Esophagus muscularis mucosa (tissue), 4 donors: Measurements from ENCODE around the gene DEFB131B. TPM values are rescaled to one million over a fixed set of nuclear protein-coding genes. Genes with fewer than 3 reads are reported as not detected.
"Not testable (repeated sequence)": the region's sequence is repeated elsewhere in the genome, so short reads cannot be mapped to it uniquely, and the experiment has no call there.

Experiments used
- DNase-seq: peaks from one replicate; pipeline ENCODE4 v3.0.0-alpha.2; 2017; ENCODE audit errors: extremely low spot score
- H3K27ac ChIP-seq, 4 donors: fragments of 200-600 bp; sonication (generic); replicated peaks in 1 of 4; 1 replicate in 3 of 4; 2 replicates in 1 of 4; pipeline ENCODE4 v1.5.1; 2016 to 2019; ENCODE audit warnings: mild to moderate bottlenecking in 1 of 4
- H3K27me3 ChIP-seq, 4 donors: fragments of 200-600 bp; sonication (generic); one replicate each; pipeline versions ENCODE4 v1.5.1 to v1.6.0; 2016 to 2019
- H3K36me3 ChIP-seq, 4 donors: fragments of 200-600 bp; sonication (generic); one replicate each; pipeline ENCODE4 v1.5.1; 2016 to 2019
- H3K4me1 ChIP-seq, 4 donors: fragments of 200-600 bp; sonication (generic); one replicate each; pipeline ENCODE4 v1.5.1; 2016 to 2019
- H3K4me3 ChIP-seq, 4 donors: fragments of 200-600 bp; sonication (generic); 1 replicate in 2 of 4; 2 replicates in 2 of 4; pipeline ENCODE4 v1.5.1; 2016 to 2019; ENCODE audit warnings: mild to moderate bottlenecking in 4 of 4, moderate library complexity in 1 of 4
- H3K9me3 ChIP-seq, 4 donors: fragments of 200-600 bp; sonication (generic); 1 replicate in 3 of 4; 2 replicates in 1 of 4; pipeline ENCODE4 v1.5.1; 2016 to 2019
- CTCF ChIP-seq, 3 experiments: fragments of 200-600 bp in 2 of 3; fragments of 450-650 bp in 1 of 3; sonication (generic) in 2 of 3; IDR thresholded peaks; one replicate each; pipeline ENCODE4 v1.5.1; 2017 to 2019; ENCODE audit warnings: antibody characterized with exemption in 3 of 3, mild to moderate bottlenecking in 2 of 3, moderate library complexity in 1 of 3
- WGBS: methylation state at CpG from one replicate; pipeline ENCODE4 v1.1.5; 2018; 5-methylcytosine and 5-hydroxymethylcytosine counted together
- intact Hi-C: fragments of 100-400 bp; cut with DNase I; formaldehyde crosslinking; loops from one replicate; pipeline ENCODE4 v1.15.1; 2023
- total RNA-seq, 4 donors: library from RNA; depleted of rRNA; stranded (reverse); fragments of >200 nt; gene quantifications; one replicate each; pipeline versions ENCODE4 v1.1.0 to v1.2.1, GENCODE V29; 2016

DEFB131B gene
- total RNA-seq, 4 donors from 2014 or later: not detected

GRCh38 chr11:71863978-71864627, 14.2 kb upstream of the DEFB131B start:
- H3K4me1 ChIP-seq, H3K27me3 ChIP-seq, H3K27ac ChIP-seq, H3K36me3 ChIP-seq, H3K9me3 ChIP-seq, intact Hi-C loops, H3K4me3 ChIP-seq, DNase-seq: not testable (repeated sequence)
- WGBS: 70% methylated on average over 3 of the region's 3 CpGs
- peak; percentile 13 to 34 (median 32) for TF ChIP-seq CTCF (IDR thresholded peaks at IDR 0.05)

GRCh38 chr11:71867209-71867608, 11.0 kb upstream of the DEFB131B start:
- H3K36me3 ChIP-seq, intact Hi-C loops, H3K9me3 ChIP-seq, H3K27ac ChIP-seq, DNase-seq, H3K4me3 ChIP-seq, H3K4me1 ChIP-seq, H3K27me3 ChIP-seq: not testable (repeated sequence)
- WGBS: no CpG with 5 or more reads among the region's 1 CpG

- H3K4me3 ChIP-seq, intact Hi-C loops, H3K27me3 ChIP-seq, H3K27ac ChIP-seq, H3K4me1 ChIP-seq, DNase-seq, H3K36me3 ChIP-seq, H3K9me3 ChIP-seq: not testable (repeated sequence)
- WGBS: 100% methylated on average over 3 of the region's 3 CpGs
These were observed 8.3 kb upstream of the DEFB131B start for GRCh38 chr11:71869931-71870330.

- H3K9me3 ChIP-seq, DNase-seq, intact Hi-C loops, H3K4me1 ChIP-seq, H3K4me3 ChIP-seq, H3K27ac ChIP-seq, H3K36me3 ChIP-seq, H3K27me3 ChIP-seq: not testable (repeated sequence)
These were observed 7.6 kb upstream of the DEFB131B start for GRCh38 chr11:71870661-71871060.

- 76% methylated on average over 2 of the region's 2 CpGs for WGBS
- H3K9me3 ChIP-seq, DNase-seq, H3K27me3 ChIP-seq, H3K27ac ChIP-seq, intact Hi-C loops, H3K4me3 ChIP-seq, H3K4me1 ChIP-seq: not testable (repeated sequence)
- H3K36me3 ChIP-seq: peaks cover 0 to 15% (median 0%) of the 10 kb centered on the region in 4 donors
These were observed 2.0 kb upstream of the DEFB131B start for GRCh38 chr11:71876262-71876661.

GRCh38 chr11:71885806-71886205, 7.6 kb downstream of the DEFB131B start:
- H3K4me3 ChIP-seq, intact Hi-C loops, H3K36me3 ChIP-seq, H3K27ac ChIP-seq, DNase-seq, H3K27me3 ChIP-seq, H3K9me3 ChIP-seq, H3K4me1 ChIP-seq: not testable (repeated sequence)
- 98% methylated on average over 12 of the region's 12 CpGs for WGBS

- intact Hi-C loops, H3K27ac ChIP-seq, H3K9me3 ChIP-seq, H3K36me3 ChIP-seq, H3K4me3 ChIP-seq, H3K27me3 ChIP-seq, H3K4me1 ChIP-seq, DNase-seq: not testable (repeated sequence)
- WGBS: 93% methylated on average over 14 of the region's 14 CpGs
These were observed 10.2 kb downstream of the DEFB131B start for GRCh38 chr11:71888335-71889010.

- H3K27me3 ChIP-seq, H3K4me3 ChIP-seq, intact Hi-C loops, H3K9me3 ChIP-seq, DNase-seq, H3K4me1 ChIP-seq, H3K36me3 ChIP-seq, H3K27ac ChIP-seq: not testable (repeated sequence)
- WGBS: 95% methylated on average over 13 of the region's 14 CpGs
These were observed 11.1 kb downstream of the DEFB131B start for GRCh38 chr11:71889181-71889872.
